Mucosa of stomach (tissue), 1 donor: ENCODE measurements around the gene RASL12.

Experiments used
- H3K27me3 ChIP-seq: one replicate; pipeline ENCODE4 v1.7.0; 2013; ENCODE audit warnings: mild to moderate bottlenecking, low read length; ENCODE audit not compliant: control insufficient read depth, insufficient read depth
- H3K36me3 ChIP-seq: one replicate; pipeline ENCODE4 v1.7.0; 2013; ENCODE audit warnings: low read length; ENCODE audit not compliant: control insufficient read depth, insufficient read depth
- H3K4me1 ChIP-seq: one replicate; pipeline ENCODE4 v1.7.0; 2013; ENCODE audit warnings: mild to moderate bottlenecking, low read length; ENCODE audit not compliant: control insufficient read depth, insufficient read depth
- H3K4me3 ChIP-seq: one replicate; pipeline ENCODE4 v1.7.0; 2013; ENCODE audit warnings: low read length
- H3K9ac ChIP-seq: one replicate; pipeline ENCODE4 v1.7.0; 2013; ENCODE audit warnings: mild to moderate bottlenecking, low read length, moderate library complexity
- H3K9me3 ChIP-seq: one replicate; pipeline ENCODE4 v1.7.0; 2013; ENCODE audit warnings: mild to moderate bottlenecking, low read length, moderate library complexity; ENCODE audit not compliant: control insufficient read depth
- donor health status: Pancreatic carcinoma.

RASL12 gene

GRCh38 chr15:65068403-65068788 is 605 bp upstream of the RASL12 start:
- peaks cover 13% of the 10 kb centered on the region for H3K4me1 ChIP-seq

DNA sequence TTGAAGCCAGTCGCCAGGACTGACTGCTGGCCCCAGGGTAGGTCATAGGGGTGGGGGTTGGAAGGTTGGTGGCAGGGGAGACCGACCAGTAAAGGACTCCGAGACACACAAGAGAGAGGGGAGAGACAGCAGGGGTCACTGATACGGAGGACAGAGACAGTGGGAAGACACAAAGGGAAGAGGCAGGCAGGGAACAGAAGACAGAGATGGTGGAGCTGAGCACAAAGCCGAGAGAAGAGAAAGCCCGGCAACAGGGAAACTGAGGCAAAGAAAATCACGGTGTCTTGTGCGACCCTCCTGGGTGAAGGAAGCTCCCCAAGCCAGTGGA is 510 bp downstream of the RASL12 start:
- peaks cover 24% of the 10 kb centered on the region for H3K27me3 ChIP-seq
- peaks cover 13% of the 10 kb centered on the region for H3K4me1 ChIP-seq
- H3K4me3 ChIP-seq, result no peak overlapping the region
- no peaks in the 10 kb centered on the region for H3K36me3 ChIP-seq
- no peaks in the 10 kb centered on the region for H3K9me3 ChIP-seq
- H3K9ac ChIP-seq, result peak overlapping the region; percentile 49

More at GRCh38 chr15:65068403-65068788, 605 bp upstream of the RASL12 start:
- H3K9ac ChIP-seq, result no peak overlapping the region
- peaks cover 24% of the 10 kb centered on the region for H3K27me3 ChIP-seq
- no peaks in the 10 kb centered on the region for H3K36me3 ChIP-seq
- H3K9me3 ChIP-seq, result no peaks in the 10 kb centered on the region
- no peak overlapping the region for H3K4me3 ChIP-seq

DNA sequence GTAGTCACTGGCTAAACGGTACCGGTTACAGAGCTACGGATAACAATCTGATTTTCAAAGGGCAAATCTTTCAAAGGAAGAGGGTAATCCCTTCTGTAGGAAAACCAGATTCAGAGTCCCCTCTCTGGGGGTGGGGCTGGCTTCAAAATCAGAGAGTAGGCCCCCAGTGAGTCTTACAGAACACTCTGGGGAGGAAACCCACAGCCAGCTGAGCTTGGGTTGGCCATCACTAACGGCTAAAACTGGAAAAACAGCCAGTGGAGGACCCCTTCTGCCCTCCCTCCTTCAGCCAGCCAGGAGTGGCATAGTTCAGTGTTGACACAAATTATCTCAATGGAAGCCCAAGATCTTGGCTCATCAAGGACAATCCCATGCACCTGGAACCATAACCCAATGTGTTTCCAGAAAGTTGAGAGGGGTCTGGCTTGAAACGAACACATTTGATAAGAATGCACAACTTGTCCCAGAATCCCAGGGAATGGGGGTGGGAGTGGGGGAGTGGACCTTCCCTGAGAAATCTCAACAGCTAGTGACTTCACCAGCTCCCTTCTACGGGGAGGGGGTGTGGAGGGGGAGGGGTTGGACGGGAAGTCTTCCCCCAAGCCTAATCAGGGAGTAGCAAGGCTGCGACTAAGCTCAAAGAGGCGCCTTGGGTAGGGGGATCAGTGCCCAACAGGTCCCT is 1.0 kb downstream of the RASL12 start:
- Histone ChIP-seq H3K4me3 (no peak overlapping the region), H3K4me1 (peaks cover 13% of the 10 kb centered on the region), H3K27me3 (peaks cover 24% of the 10 kb centered on the region), H3K36me3 (no peaks in the 10 kb centered on the region), H3K9ac (peak overlapping the region; percentile 49), H3K9me3 (no peaks in the 10 kb centered on the region)

- Histone ChIP-seq H3K4me1 (peaks cover 13% of the 10 kb centered on the region), H3K36me3 (no peaks in the 10 kb centered on the region), H3K27me3 (peaks cover 24% of the 10 kb centered on the region), H3K4me3 (no peak overlapping the region), H3K9ac (no peak overlapping the region), H3K9me3 (no peaks in the 10 kb centered on the region)
Measured at GRCh38 chr15:65066001-65066634, 1.7 kb downstream of the RASL12 start.

DNA sequence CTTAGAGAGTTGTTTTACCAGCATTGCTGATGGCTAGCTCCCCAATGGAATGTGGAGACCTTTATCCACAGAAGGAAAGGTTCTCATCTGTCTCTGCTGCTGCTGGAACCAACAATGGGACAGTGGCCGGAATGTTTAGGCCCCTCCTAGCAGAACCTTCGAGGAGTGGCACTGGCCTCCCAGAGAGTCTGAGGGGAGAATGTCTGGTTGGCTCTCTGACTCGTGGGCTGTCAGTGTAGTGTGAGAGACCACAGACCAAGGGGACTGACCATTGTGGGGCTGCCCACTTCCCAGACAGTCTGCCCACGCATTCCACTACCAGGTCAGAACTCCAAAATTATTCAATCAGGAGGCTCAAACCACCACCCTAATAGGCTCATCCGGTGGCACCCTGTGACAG is 5.1 kb downstream of the RASL12 start:
- H3K4me1 ChIP-seq, result peaks cover 2% of the 10 kb centered on the region

GRCh38 chr15:65062061-65062460 is 5.7 kb downstream of the RASL12 start:
- Histone ChIP-seq H3K4me3 (no peak overlapping the region), H3K9ac (no peak overlapping the region), H3K4me1 (peaks cover 9% of the 10 kb centered on the region), H3K36me3 (no peaks in the 10 kb centered on the region), H3K9me3 (no peaks in the 10 kb centered on the region), H3K27me3 (peaks cover 11% of the 10 kb centered on the region)

More for the DNA sequence above, 5.1 kb downstream of the RASL12 start:
- H3K4me3 ChIP-seq, result no peak overlapping the region
- no peak overlapping the region for H3K9ac ChIP-seq
- H3K9me3 ChIP-seq, result no peaks in the 10 kb centered on the region
- no peaks in the 10 kb centered on the region for H3K36me3 ChIP-seq
- H3K27me3 ChIP-seq, result peaks cover 18% of the 10 kb centered on the region

GRCh38 chr15:65060641-65061397 is 7.0 kb downstream of the RASL12 start:
- H3K27me3 ChIP-seq, result peaks cover 3% of the 10 kb centered on the region
- H3K9ac ChIP-seq, result no peak overlapping the region
- no peak overlapping the region for H3K4me3 ChIP-seq
- no peaks in the 10 kb centered on the region for H3K9me3 ChIP-seq
- no peaks in the 10 kb centered on the region for H3K36me3 ChIP-seq
- H3K4me1 ChIP-seq, result peaks cover 14% of the 10 kb centered on the region

GRCh38 chr15:65059931-65060596 is 7.7 kb downstream of the RASL12 start:
- Histone ChIP-seq H3K9me3 (no peaks in the 10 kb centered on the region), H3K4me1 (peaks cover 21% of the 10 kb centered on the region), H3K9ac (no peak overlapping the region), H3K4me3 (no peak overlapping the region), H3K27me3 (no peaks in the 10 kb centered on the region), H3K36me3 (no peaks in the 10 kb centered on the region)

GRCh38 chr15:65059369-65059750 is 8.4 kb downstream of the RASL12 start:
- Histone ChIP-seq H3K36me3 (no peaks in the 10 kb centered on the region), H3K4me1 (peaks cover 28% of the 10 kb centered on the region), H3K9me3 (no peaks in the 10 kb centered on the region), H3K27me3 (no peaks in the 10 kb centered on the region), H3K9ac (no peak overlapping the region), H3K4me3 (no peak overlapping the region)

- Histone ChIP-seq H3K4me1 (peaks cover 29% of the 10 kb centered on the region), H3K9me3 (no peaks in the 10 kb centered on the region), H3K36me3 (no peaks in the 10 kb centered on the region), H3K4me3 (no peak overlapping the region), H3K9ac (no peak overlapping the region), H3K27me3 (no peaks in the 10 kb centered on the region)
Measured at GRCh38 chr15:65058394-65059368, 9.1 kb downstream of the RASL12 start.

- peaks cover 29% of the 10 kb centered on the region for H3K4me1 ChIP-seq
- H3K4me3 ChIP-seq, result no peak overlapping the region
- H3K9ac ChIP-seq, result no peak overlapping the region
- no peaks in the 10 kb centered on the region for H3K36me3 ChIP-seq
- no peaks in the 10 kb centered on the region for H3K27me3 ChIP-seq
- H3K9me3 ChIP-seq, result no peaks in the 10 kb centered on the region
Measured at GRCh38 chr15:65057549-65057940, 10.2 kb downstream of the RASL12 start.
